Measurements from ENCODE around the gene CACNA1C. TPM values are rescaled to one million over a fixed set of nuclear protein-coding genes. Genes with fewer than 3 reads are reported as not detected.
A peak's percentile ranks its signal among the peaks of the same experiment; 100 is the strongest.

Gene CACNA1C
- total and polyA plus RNA-seq, 2 of the 4 experiments (the other 2 are of a cell fraction), result 1.6 to 2.6 TPM

DNA sequence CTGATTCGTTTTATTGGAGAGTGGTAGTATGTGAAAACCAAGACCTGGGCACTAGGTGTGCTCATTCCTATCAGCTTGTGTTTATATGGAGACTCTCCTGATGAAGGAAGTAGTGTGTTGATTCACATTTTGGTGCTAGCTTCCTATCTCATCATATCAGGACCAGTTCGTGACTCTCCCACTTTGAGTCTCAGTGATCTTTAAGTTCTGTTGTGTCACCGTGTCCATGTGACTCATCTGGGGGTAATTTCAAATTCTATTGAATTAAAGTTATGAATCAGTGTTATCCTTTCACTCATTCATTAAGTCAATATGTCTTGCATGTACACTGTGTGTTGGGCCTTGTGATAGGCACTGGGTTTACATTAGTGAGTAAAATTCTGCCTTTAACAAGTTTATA is 180.2 kb downstream of the CACNA1C start:
- Histone ChIP-seq H3K4me2 (ENCODE audit: low read depth, low read length) (no peak overlapping the region), H4K20me1 (ENCODE audit: insufficient read depth, low read length) (no peaks in the 10 kb centered on the region), H3K56ac (ENCODE audit: extremely low read depth, insufficient read depth, low read length) (no peak overlapping the region), H3K18ac (ENCODE audit: low read depth, low read length) (peak overlapping the region; percentile 61; the same call in 1 of the 2 replicates), H3K9ac (ENCODE audit: low read depth, low read length) (no peak overlapping the region), H2AFZ (replicated peaks; ENCODE audit: low read length, poor library complexity) (no peak overlapping the region), H2BK120ac (ENCODE audit: low read depth, low read length) (0 out of 2 replicates have a peak overlapping the region, but pooled peaks have one; percentile 43), H3K4me3 (ENCODE audit: insufficient read depth, low read depth, low read length) (no peak overlapping the region), H3K9me3 (ENCODE audit: control insufficient read depth, insufficient read depth, low read length) (no peaks in the 10 kb centered on the region), H3K4ac (ENCODE audit: low read depth, low read length) (no peak overlapping the region), H2BK5ac (ENCODE audit: low read depth, low read length, poor library complexity, severe bottlenecking) (no peak overlapping the region), H4K8ac (ENCODE audit: low read depth in 2 of 2, low read length in 2 of 2) (no peak overlapping the region), H4K91ac (ENCODE audit: insufficient read depth, low read depth, low read length) (no peak overlapping the region), H3K23ac (ENCODE audit: low read depth, low read length) (peak overlapping the region; percentile 43; the same call in 1 of the 2 replicates), H2AK9ac (replicated peaks; ENCODE audit: low read depth, low read length, poor library complexity) (no peak overlapping the region), H3K9me1 (ENCODE audit: insufficient read depth, low read length) (peaks cover 3% of the 10 kb centered on the region; the same call in 1 of the 2 replicates), H2BK20ac (ENCODE audit: low read depth, low read length) (no peak overlapping the region; the same call in 1 of the 2 replicates), H4K5ac (ENCODE audit: low read depth, low read length) (no peak overlapping the region), H3K36me3 (ENCODE audit: control insufficient read depth, insufficient read depth, low read length) (no peaks in the 10 kb centered on the region), H3K27me3 (ENCODE audit: control insufficient read depth, insufficient read depth, low read length) (no peaks in the 10 kb centered on the region), H2AK5ac (ENCODE audit: low read depth, low read length) (no peak overlapping the region; the same call in 1 of the 2 replicates), H3K27ac (ENCODE audit: insufficient read depth, low read length) (no peak overlapping the region), H3K79me1 (ENCODE audit: low read depth in 1 of 2, low read length in 2 of 2) (peaks cover 4% of the 10 kb centered on the region in 2 experiments; a peak in 2 of 4 replicates), H3K14ac (replicated peaks; ENCODE audit: low read depth, low read length) (peak overlapping the region; percentile 55), H2BK15ac (ENCODE audit: low read depth, low read length) (0 out of 3 replicates have a peak overlapping the region, but pooled peaks have one; percentile 36), H3K4me1 (ENCODE audit: control insufficient read depth, insufficient read depth, low read length) (peaks cover 6% of the 10 kb centered on the region; the same call in 1 of the 2 replicates)
- ChIA-PET CTCF (interaction anchor here (1.0 kb wide), 1 partner anchor 11 kb away, joined by 4 read pairs; no protein-coding TSS in a partner anchor), POLR2A (ENCODE audit: unreplicated experiment) (no interaction called here)
- DNase-seq (peak; percentile 66), ATAC-seq (ENCODE audit: low read depth) (peak; percentile 27)
- WGBS, 2 experiments (ENCODE audit: extremely low coverage in 2 of 2, insufficient read length in 1 of 2), result no CpG with 5 or more reads among the region's 3 CpGs
- TF ChIP-seq, protein P1, sequence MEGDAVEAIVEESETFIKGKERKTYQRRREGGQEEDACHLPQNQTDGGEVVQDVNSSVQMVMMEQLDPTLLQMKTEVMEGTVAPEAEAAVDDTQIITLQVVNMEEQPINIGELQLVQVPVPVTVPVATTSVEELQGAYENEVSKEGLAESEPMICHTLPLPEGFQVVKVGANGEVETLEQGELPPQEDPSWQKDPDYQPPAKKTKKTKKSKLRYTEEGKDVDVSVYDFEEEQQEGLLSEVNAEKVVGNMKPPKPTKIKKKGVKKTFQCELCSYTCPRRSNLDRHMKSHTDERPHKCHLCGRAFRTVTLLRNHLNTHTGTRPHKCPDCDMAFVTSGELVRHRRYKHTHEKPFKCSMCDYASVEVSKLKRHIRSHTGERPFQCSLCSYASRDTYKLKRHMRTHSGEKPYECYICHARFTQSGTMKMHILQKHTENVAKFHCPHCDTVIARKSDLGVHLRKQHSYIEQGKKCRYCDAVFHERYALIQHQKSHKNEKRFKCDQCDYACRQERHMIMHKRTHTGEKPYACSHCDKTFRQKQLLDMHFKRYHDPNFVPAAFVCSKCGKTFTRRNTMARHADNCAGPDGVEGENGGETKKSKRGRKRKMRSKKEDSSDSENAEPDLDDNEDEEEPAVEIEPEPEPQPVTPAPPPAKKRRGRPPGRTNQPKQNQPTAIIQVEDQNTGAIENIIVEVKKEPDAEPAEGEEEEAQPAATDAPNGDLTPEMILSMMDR (conservative IDR thresholded peaks at IDR 0.05; ENCODE audit: low read depth, low read length), result no peak
- TF ChIP-seq RFX5 (IDR thresholded peaks at IDR 0.05; ENCODE audit: low read depth, low read length), result no peak
- TF ChIP-seq, protein P2, sequence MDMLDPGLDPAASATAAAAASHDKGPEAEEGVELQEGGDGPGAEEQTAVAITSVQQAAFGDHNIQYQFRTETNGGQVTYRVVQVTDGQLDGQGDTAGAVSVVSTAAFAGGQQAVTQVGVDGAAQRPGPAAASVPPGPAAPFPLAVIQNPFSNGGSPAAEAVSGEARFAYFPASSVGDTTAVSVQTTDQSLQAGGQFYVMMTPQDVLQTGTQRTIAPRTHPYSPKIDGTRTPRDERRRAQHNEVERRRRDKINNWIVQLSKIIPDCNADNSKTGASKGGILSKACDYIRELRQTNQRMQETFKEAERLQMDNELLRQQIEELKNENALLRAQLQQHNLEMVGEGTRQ (IDR thresholded peaks at IDR 0.05; ENCODE audit: low read depth, low read length), result no peak
- no peak for TF ChIP-seq MAFK (IDR thresholded peaks at IDR 0.05; ENCODE audit: low read depth, low read length)
- TF ChIP-seq FOS (IDR thresholded peaks at IDR 0.05; ENCODE audit: low read depth, low read length), result 0 out of 2 replicates have a peak, but pooled peaks have one; percentile 28
- no peak for TF ChIP-seq NFE2L2 (IDR thresholded peaks at IDR 0.05; ENCODE audit: low read depth, low read length)
- no peak for TF ChIP-seq MXI1 (IDR thresholded peaks at IDR 0.05; ENCODE audit: borderline replicate concordance, low read depth, low read length)
- no peak for TF ChIP-seq POLR2A (IDR thresholded peaks at IDR 0.05; ENCODE audit: low read depth, low read length)
- no peak for TF ChIP-seq CHD1 (IDR thresholded peaks at IDR 0.05; ENCODE audit: low read depth, low read length)
- peak; percentile 52; the same call in 1 of the 2 replicates for TF ChIP-seq CEBPB (IDR thresholded peaks at IDR 0.05; ENCODE audit: low read depth, low read length)
- TF ChIP-seq BHLHE40 (IDR thresholded peaks at IDR 0.05; ENCODE audit: low read depth, low read length), result no peak
- in situ Hi-C loops (cut with MboI; ENCODE audit: low sequenced_read_pairs), result no loop called here
- intact Hi-C loops (cut with micrococcal nuclease), result no loop called here
- dilution Hi-C loops (cut with HindIII; ENCODE audit: low sequenced_read_pairs, unreplicated experiment), result no loop called here
- no TSS peak for BruUV-seq (replicated peaks)

All from IMR-90 (cell line).